Measurements from ENCODE around the gene BNC2.

DNA sequence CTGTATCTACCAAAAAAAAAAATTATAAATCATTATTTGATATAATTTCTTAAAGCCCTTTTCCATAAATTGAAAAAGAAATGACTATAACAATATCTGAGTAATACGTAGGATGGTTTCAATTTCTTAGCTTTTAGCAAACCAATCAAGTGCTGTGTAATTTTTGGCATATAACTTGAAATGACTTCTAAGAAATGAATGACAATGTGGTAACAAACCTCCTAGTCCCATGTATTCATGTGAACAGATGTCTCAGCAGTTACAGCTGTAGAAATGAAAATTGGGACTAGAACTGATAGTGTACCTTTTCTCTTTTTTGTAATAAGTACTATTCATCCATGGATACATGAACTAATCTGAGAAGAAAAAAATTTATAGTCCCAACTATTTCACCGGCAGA lies 307.0 kb downstream of the BNC2 start:
- TF ChIP-seq, protein P1, sequence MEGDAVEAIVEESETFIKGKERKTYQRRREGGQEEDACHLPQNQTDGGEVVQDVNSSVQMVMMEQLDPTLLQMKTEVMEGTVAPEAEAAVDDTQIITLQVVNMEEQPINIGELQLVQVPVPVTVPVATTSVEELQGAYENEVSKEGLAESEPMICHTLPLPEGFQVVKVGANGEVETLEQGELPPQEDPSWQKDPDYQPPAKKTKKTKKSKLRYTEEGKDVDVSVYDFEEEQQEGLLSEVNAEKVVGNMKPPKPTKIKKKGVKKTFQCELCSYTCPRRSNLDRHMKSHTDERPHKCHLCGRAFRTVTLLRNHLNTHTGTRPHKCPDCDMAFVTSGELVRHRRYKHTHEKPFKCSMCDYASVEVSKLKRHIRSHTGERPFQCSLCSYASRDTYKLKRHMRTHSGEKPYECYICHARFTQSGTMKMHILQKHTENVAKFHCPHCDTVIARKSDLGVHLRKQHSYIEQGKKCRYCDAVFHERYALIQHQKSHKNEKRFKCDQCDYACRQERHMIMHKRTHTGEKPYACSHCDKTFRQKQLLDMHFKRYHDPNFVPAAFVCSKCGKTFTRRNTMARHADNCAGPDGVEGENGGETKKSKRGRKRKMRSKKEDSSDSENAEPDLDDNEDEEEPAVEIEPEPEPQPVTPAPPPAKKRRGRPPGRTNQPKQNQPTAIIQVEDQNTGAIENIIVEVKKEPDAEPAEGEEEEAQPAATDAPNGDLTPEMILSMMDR (conservative IDR thresholded peaks at IDR 0.05 in 1 of 2, IDR thresholded peaks at IDR 0.05 in 1 of 2; ENCODE audit: low read depth in 1 of 2, low read length in 2 of 2) = no peak
- TF ChIP-seq EZH2 (IDR thresholded peaks at IDR 0.05; ENCODE audit: low read length, missing control alignments) = no peak

Measured in fibroblast of lung (primary cell).